C4-2B (cell line): ENCODE data around the gene SIRT7.
A peak's percentile ranks its signal among the peaks of the same experiment; 100 is the strongest.

Experiments used
- H3K27ac ChIP-seq: fragments of 450-650 bp; 2 replicates; pipeline ENCODE4 v1.5.1; 2017
- ZFX ChIP-seq: fragments of 450-650 bp; IDR thresholded peaks from 2 replicates; pipeline ENCODE4 v1.6.1; 2017
- TF ChIP-seq, protein P1 (sequence below): fragments of 450-650 bp; conservative IDR thresholded peaks from 2 replicates; pipeline ENCODE4 v1.5.1; 2017; ENCODE audit warnings: mild to moderate bottlenecking

Gene SIRT7

DNA sequence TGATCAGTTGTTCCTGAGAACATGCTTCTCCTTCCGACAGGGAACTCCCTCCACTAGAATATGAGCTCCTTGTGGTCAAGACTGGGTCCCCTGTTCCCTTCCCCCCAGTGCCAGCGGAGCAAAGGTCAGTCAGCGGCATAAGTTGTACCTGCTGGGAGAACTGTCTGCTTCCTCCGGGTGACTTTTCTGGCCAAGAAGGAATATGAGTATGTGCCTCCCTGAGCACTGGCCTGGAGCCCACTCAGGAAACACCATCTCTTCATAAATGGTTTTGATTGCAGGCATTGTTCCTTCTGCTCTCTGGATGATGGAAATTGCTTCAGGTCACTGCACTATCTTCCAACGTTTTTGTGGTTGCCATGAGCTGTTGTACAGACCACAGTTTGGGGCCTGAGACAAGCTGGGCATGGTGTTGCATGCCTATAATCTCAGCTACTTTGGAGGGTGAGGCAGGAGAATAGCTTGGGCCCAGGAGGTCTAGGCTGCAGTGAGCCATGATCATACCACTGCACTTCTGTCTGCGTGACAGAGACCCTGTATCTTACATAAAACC is 54.8 kb downstream of the SIRT7 start:
- TF ChIP-seq ZFX, result no peak
- TF ChIP-seq, protein P1, sequence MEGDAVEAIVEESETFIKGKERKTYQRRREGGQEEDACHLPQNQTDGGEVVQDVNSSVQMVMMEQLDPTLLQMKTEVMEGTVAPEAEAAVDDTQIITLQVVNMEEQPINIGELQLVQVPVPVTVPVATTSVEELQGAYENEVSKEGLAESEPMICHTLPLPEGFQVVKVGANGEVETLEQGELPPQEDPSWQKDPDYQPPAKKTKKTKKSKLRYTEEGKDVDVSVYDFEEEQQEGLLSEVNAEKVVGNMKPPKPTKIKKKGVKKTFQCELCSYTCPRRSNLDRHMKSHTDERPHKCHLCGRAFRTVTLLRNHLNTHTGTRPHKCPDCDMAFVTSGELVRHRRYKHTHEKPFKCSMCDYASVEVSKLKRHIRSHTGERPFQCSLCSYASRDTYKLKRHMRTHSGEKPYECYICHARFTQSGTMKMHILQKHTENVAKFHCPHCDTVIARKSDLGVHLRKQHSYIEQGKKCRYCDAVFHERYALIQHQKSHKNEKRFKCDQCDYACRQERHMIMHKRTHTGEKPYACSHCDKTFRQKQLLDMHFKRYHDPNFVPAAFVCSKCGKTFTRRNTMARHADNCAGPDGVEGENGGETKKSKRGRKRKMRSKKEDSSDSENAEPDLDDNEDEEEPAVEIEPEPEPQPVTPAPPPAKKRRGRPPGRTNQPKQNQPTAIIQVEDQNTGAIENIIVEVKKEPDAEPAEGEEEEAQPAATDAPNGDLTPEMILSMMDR, result no peak
- 0 out of 2 replicates have a peak overlapping the region, but pooled peaks have one; percentile 96 for H3K27ac ChIP-seq
